OCI-LY1 (cell line): ENCODE data around the gene SZT2.
A peak's percentile ranks its signal among the peaks of the same experiment; 100 is the strongest.

Experiments
- H2AFZ ChIP-seq: fragments of 200-600 bp; sonication (generic), shearing (Covaris generic); 2 replicates; pipeline ENCODE4 v1.6.0; 2014; ENCODE audit warnings: antibody characterized with exemption, mild to moderate bottlenecking, low read length
- H3F3A ChIP-seq: fragments of 200-600 bp; sonication (generic), shearing (Covaris generic); 2 replicates; pipeline ENCODE4 v1.6.0; 2014; ENCODE audit warnings: mild to moderate bottlenecking, antibody characterized with exemption, low read length, moderate library complexity; ENCODE audit not compliant: insufficient read depth
- H3K27ac ChIP-seq: fragments of 200-600 bp; sonication (generic); 2 replicates; pipeline ENCODE4 v1.5.1; 2014; ENCODE audit warnings: low read length, mixed run types, mild to moderate bottlenecking, low read depth; ENCODE audit not compliant: poor library complexity, severe bottlenecking
- H3K27me3 ChIP-seq: fragments of 200-600 bp; sonication (generic); 2 replicates; pipeline ENCODE4 v1.6.0; 2014; ENCODE audit warnings: antibody characterized with exemption, mild to moderate bottlenecking, low read length, moderate library complexity; ENCODE audit not compliant: insufficient read depth
- H3K36me3 ChIP-seq: fragments of 200-600 bp; sonication (generic); 2 replicates; pipeline ENCODE4 v1.6.1; 2014; ENCODE audit warnings: mild to moderate bottlenecking, antibody characterized with exemption, low read length, moderate library complexity, mixed read lengths; ENCODE audit not compliant: insufficient read depth
- H3K4me1 ChIP-seq: fragments of 200-600 bp; sonication (generic); 2 replicates; pipeline ENCODE4 v1.5.1; 2014; ENCODE audit warnings: mild to moderate bottlenecking, low read length, moderate library complexity; ENCODE audit not compliant: insufficient read depth, severe bottlenecking
- H3K4me2 ChIP-seq: fragments of 200-600 bp; sonication (generic), shearing (Covaris generic); 2 replicates; pipeline ENCODE4 v1.6.1; 2014; ENCODE audit warnings: low read length
- H3K4me3 ChIP-seq: fragments of 200-600 bp; sonication (generic); 2 replicates; pipeline ENCODE4 v1.5.1; 2014; ENCODE audit warnings: low read length, low read depth, mild to moderate bottlenecking, mixed read lengths; ENCODE audit not compliant: poor library complexity, severe bottlenecking
- H3K79me2 ChIP-seq: fragments of 200-600 bp; shearing (Covaris generic); 2 replicates; pipeline ENCODE4 v1.6.1; 2016; ENCODE audit warnings: mixed run types, low read length, mixed read lengths; ENCODE audit not compliant: insufficient read depth
- H3K9ac ChIP-seq: fragments of 200-600 bp; sonication (generic), shearing (Covaris generic); 2 replicates; pipeline ENCODE4 v1.6.1; 2014; ENCODE audit warnings: mild to moderate bottlenecking, low read length, mixed read lengths
- H3K9me2 ChIP-seq: fragments of 200-600 bp; sonication (generic), shearing (Covaris generic); 2 replicates; pipeline ENCODE4 v1.6.1; 2014; ENCODE audit warnings: low read depth, mild to moderate bottlenecking, low read length, mixed read lengths
- H3K9me3 ChIP-seq: fragments of 200-600 bp; shearing (Covaris generic); 2 replicates; pipeline ENCODE4 v1.6.1; 2014; ENCODE audit warnings: low read length, mixed read lengths
- H4K20me1 ChIP-seq: fragments of 200-600 bp; sonication (generic), shearing (Covaris generic); 2 replicates; pipeline ENCODE4 v1.6.0; 2016; ENCODE audit warnings: mild to moderate bottlenecking, low read length; ENCODE audit not compliant: insufficient read depth
- EZH2 ChIP-seq: fragments of 200-600 bp; sonication (generic), shearing (Covaris generic); IDR thresholded peaks from 2 replicates; pipeline ENCODE4 v1.8.0; 2017; ENCODE audit warnings: borderline replicate concordance, mixed run types, mild to moderate bottlenecking, antibody characterized with exemption, low read length, moderate library complexity, mixed read lengths
- TF ChIP-seq, protein P1 (sequence below): fragments of 200-600 bp; sonication (generic), shearing (Covaris generic); IDR thresholded peaks from 2 replicates; pipeline ENCODE4 v1.5.1; 2017; ENCODE audit warnings: mild to moderate bottlenecking, antibody characterized with exemption, low read length, moderate library complexity, mixed read lengths

SZT2 gene

DNA sequence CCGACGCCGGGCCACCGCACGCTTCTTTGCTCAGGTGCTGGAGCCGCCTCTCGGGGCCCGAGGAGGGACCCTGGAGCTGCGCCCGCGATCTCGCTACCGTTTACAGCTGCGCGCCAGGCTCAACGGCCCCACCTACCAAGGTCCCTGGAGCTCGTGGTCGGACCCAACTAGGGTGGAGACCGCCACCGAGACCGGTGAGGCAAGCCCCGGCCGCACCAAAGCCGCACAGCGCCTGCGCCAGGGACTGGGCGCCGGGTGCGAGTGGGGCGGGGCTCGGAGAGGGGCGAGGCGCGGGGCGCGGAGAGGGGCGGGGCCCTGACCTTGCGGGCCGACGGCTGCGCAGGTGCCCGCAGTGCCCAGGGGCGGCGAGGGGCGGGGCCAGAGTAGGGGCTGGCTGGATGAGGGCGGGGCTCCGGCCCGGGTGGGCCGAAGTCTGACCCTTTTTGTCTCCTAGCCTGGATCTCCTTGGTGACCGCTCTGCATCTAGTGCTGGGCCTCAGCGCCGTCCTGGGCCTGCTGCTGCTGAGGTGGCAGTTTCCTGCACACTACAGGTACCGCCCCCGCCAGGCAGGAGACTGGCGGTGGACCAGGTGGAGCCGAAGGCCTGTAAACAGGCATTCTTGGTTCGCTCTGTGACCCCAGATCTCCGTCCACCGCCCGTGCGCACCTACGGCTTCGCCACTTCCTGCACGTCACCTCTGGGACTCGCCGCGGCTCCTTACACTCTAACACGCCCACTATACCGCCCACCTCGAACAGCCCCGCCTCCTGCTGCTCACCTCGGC, 40.7 kb upstream of the SZT2 start:
- H3K4me3 ChIP-seq = peak overlapping the region; percentile 76
- H3K4me1 ChIP-seq = peaks cover 20% of the 10 kb centered on the region
- 0 out of 2 replicates have a peak overlapping the region, but pooled peaks have one; percentile 0 for H2AFZ ChIP-seq
- H3K36me3 ChIP-seq = no peaks in the 10 kb centered on the region
- peak overlapping the region; percentile 98 for H3K4me2 ChIP-seq
- peak overlapping the region; percentile 87 for H3K9ac ChIP-seq
- no peaks in the 10 kb centered on the region for H3K9me3 ChIP-seq
- H3K79me2 ChIP-seq = no peaks in the 10 kb centered on the region
- H3K27me3 ChIP-seq = no peaks in the 10 kb centered on the region
- H3K9me2 ChIP-seq = no peaks in the 10 kb centered on the region
- H3F3A ChIP-seq = no peaks in the 10 kb centered on the region
- TF ChIP-seq EZH2 = no peak
- TF ChIP-seq, protein P1, sequence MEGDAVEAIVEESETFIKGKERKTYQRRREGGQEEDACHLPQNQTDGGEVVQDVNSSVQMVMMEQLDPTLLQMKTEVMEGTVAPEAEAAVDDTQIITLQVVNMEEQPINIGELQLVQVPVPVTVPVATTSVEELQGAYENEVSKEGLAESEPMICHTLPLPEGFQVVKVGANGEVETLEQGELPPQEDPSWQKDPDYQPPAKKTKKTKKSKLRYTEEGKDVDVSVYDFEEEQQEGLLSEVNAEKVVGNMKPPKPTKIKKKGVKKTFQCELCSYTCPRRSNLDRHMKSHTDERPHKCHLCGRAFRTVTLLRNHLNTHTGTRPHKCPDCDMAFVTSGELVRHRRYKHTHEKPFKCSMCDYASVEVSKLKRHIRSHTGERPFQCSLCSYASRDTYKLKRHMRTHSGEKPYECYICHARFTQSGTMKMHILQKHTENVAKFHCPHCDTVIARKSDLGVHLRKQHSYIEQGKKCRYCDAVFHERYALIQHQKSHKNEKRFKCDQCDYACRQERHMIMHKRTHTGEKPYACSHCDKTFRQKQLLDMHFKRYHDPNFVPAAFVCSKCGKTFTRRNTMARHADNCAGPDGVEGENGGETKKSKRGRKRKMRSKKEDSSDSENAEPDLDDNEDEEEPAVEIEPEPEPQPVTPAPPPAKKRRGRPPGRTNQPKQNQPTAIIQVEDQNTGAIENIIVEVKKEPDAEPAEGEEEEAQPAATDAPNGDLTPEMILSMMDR = no peak
- peak overlapping the region; percentile 88 for H3K27ac ChIP-seq
- no peaks in the 10 kb centered on the region for H4K20me1 ChIP-seq

DNA sequence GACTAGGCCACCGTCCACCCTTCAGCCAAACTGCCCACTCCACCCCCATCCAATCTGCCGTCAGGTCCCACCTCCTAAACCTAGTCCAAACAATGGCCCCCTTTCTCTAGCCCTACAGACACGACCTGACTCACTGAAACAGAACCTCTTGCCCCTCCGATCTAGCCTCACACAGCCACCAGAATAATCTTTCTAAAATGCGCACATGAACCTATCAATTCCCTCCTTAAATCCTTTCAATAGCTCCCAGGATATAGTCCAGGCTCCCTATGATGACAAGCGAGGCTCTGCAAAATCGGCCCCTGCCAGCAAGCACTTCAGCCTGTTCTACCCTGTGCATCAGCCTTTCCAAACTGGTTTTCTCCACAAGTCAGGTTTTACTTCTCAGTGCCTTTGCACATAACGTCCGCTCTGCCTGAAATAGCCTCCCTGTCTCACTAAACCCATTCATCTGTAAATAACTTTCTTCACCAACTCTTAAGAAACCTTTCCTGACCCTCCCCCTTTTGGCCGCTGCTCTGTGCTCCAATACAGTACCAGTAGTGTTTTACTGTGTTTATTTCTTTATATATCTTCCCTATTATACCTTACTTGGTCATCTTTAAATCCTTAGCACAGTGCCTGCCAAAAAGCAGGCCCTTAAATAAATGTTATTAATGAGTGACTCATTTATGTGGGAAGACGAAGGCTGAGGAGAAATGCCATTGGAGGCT, 39.9 kb upstream of the SZT2 start:
- no peaks in the 10 kb centered on the region for H4K20me1 ChIP-seq
- no peaks in the 10 kb centered on the region for H3K27me3 ChIP-seq
- no peaks in the 10 kb centered on the region for H3K9me2 ChIP-seq
- no peaks in the 10 kb centered on the region for H3F3A ChIP-seq
- peak overlapping the region; percentile 88 for H3K27ac ChIP-seq
- H3K9me3 ChIP-seq = no peaks in the 10 kb centered on the region
- H3K4me2 ChIP-seq = peak overlapping the region; percentile 98
- H3K79me2 ChIP-seq = no peaks in the 10 kb centered on the region
- peak overlapping the region; percentile 82; the same call in 1 of the 2 replicates for H2AFZ ChIP-seq
- TF ChIP-seq EZH2 = no peak
- TF ChIP-seq, protein P1 = no peak
- peak overlapping the region; percentile 76 for H3K4me3 ChIP-seq
- peaks cover 20% of the 10 kb centered on the region for H3K4me1 ChIP-seq
- H3K9ac ChIP-seq = peak overlapping the region; percentile 87
- no peaks in the 10 kb centered on the region for H3K36me3 ChIP-seq

DNA sequence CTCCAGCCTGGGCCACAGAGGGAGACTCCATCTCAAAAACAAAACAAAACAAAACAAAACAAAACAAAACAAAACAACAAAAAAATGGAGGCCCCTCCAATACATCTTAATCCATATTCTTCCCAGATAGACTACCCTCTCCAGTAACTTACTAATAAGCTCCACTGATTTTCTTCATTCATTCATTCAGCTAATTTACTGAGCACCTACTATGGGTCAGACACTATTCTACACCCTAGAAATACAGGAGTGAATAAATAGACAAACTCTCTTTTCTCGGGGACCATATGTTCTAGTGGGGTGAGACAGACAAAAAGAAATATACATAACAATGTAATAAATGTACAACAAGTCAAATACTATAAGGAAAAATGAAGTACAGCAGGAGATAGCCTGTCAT, 38.7 kb upstream of the SZT2 start:
- no peak for TF ChIP-seq EZH2
- TF ChIP-seq, protein P1 = no peak
- no peaks in the 10 kb centered on the region for H3K9me2 ChIP-seq
- no peak overlapping the region for H2AFZ ChIP-seq
- peaks cover 20% of the 10 kb centered on the region for H3K4me1 ChIP-seq
- H3K4me2 ChIP-seq = no peak overlapping the region
- no peak overlapping the region for H3K4me3 ChIP-seq
- no peaks in the 10 kb centered on the region for H4K20me1 ChIP-seq
- no peak overlapping the region for H3K9ac ChIP-seq
- H3F3A ChIP-seq = no peaks in the 10 kb centered on the region
- H3K9me3 ChIP-seq = no peaks in the 10 kb centered on the region
- H3K27ac ChIP-seq = no peak overlapping the region
- H3K27me3 ChIP-seq = no peaks in the 10 kb centered on the region
- no peaks in the 10 kb centered on the region for H3K79me2 ChIP-seq
- no peaks in the 10 kb centered on the region for H3K36me3 ChIP-seq
